GM10266 (cell line): ENCODE results near the gene FBXW7.

ENCODE experiments used
- DNase-seq: peaks from one replicate; pipeline ENCODE4 v3.0.0; 2012; ENCODE audit errors: extremely low spot score
- CTCF ChIP-seq: IDR thresholded peaks from 2 replicates; pipeline ENCODE4 v1.5.1; 2012; ENCODE audit warnings: mild to moderate bottlenecking, low read depth; ENCODE audit not compliant: control insufficient read depth, insufficient read depth; ENCODE audit errors: missing control alignments

The FBXW7 gene

DNA sequence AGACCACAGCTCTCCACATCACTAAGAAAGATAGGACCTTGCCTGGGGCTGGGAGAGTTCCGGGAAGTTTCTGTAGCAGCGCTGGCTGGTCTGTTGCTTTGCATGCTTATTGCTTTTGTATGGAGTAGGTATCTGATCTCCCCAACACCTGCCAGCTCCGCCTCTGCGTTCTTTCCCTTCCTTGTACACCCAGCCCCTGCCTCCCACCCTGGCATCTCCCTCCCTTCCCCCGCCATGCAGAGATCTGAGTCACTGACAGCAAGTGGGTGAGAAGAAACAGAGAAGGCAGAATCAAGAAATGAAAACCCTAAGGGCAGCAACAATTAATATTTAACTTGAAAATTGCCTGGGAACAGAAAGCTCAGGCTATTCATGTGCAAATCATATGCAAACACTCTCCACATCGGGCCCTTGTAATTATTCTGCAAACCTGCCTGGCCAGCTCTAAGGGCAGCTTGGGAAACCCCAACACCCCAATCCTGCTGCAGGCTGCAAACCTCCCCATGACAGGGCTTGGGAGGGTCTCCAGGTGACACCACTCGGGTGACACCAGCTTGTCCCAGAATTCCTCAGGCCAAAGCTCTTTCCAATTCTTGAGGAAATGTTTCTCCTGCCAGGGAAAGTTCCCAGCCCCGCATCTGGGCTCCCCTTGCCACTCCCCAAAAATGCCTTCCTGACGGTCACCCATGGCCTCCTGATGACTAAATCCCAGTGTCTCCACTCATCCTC is 257.2 kb downstream of the FBXW7 start:
- no peak for TF ChIP-seq CTCF
- DNase-seq, result no peak

GRCh38 chr4:152278172-152278504 is 257.8 kb downstream of the FBXW7 start:
- TF ChIP-seq CTCF, result no peak

DNA sequence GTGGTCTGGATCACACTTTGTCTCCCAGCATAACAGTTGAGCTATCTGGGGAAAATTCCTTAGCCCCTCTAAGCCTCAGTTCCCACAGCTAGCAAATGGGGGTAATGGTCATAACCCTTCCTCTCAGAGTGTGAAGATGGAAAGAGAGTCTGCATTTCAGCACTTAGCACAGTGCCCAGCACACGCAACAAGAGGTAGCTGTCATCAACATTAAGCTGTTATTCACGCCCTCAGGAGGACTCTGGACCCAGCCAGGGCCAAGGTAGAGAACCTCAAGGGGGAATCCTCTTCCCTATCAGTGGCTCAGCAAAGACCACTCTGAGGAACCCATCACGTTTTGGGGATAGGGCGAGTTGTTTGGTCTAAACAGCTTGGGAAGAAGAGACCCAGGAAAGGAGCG is 258.6 kb downstream of the FBXW7 start:
- no peak for DNase-seq
- TF ChIP-seq CTCF, result no peak

More at GRCh38 chr4:152278172-152278504, 257.8 kb downstream of the FBXW7 start:
- DNase-seq, result no peak

- no peak for DNase-seq
- no peak for TF ChIP-seq CTCF
Observed at GRCh38 chr4:152273343-152273742, 262.5 kb downstream of the FBXW7 start.
